ENCODE results near the gene METTL24. TPM values are rescaled to one million over a fixed set of nuclear protein-coding genes. Genes with fewer than 3 reads are reported as not detected.

METTL24 gene
- total RNA-seq, 1 experiment from 2014 or later, result 0.61 TPM

GRCh38 chr6:110271732-110272022, 86.5 kb downstream of the METTL24 start:
- H4K8ac ChIP-seq (replicated peaks; ENCODE audit: insufficient read length, low read depth, low read length), result no peak overlapping the region
- H3K18ac ChIP-seq (ENCODE audit: insufficient read length, low read depth, low read length), result no peak overlapping the region
- H3K23ac ChIP-seq (ENCODE audit: insufficient read length, low read depth, low read length), result no peak overlapping the region
- H2BK120ac ChIP-seq (ENCODE audit: low read depth, low read length, poor library complexity, severe bottlenecking), result no peak overlapping the region
- no peak overlapping the region for H2BK12ac ChIP-seq (ENCODE audit: insufficient read length, low read depth, low read length)
- H2BK15ac ChIP-seq (ENCODE audit: low read depth, low read length), result no peak overlapping the region
- no peak overlapping the region for H3K4ac ChIP-seq (ENCODE audit: low read depth, low read length)
- no peak overlapping the region for H2AFZ ChIP-seq (ENCODE audit: low read length)
- no peak overlapping the region for H4K5ac ChIP-seq (ENCODE audit: insufficient read length, low read depth, low read length)
- H3K9me3 ChIP-seq (ENCODE audit: control insufficient read depth, low read depth, low read length), result no peaks in the 10 kb centered on the region
- no peak overlapping the region for H4K91ac ChIP-seq (ENCODE audit: insufficient read length, low read depth, low read length)
- Mint-ChIP-seq H3K9me3 (peaks cover 0 to 3% of the 10 kb centered on the region in 2 experiments; a peak in 1 of 5 replicates), H3K27ac (no peak overlapping the region), H3K4me1 (peaks cover 34 to 45% of the 10 kb centered on the region in 2 experiments), H3K4me3 (no peak overlapping the region), H3K27me3 (ENCODE audit: low read depth) (no peaks in the 10 kb centered on the region), H3K36me3 (ENCODE audit: insufficient read depth in 1 of 3, low read depth in 3 of 3) (no peaks in the 10 kb centered on the region; a peak in 2 of 7 replicates)
- H3K4me2 ChIP-seq (ENCODE audit: insufficient read depth, insufficient read length, low read length), result no peak overlapping the region
- DNase-seq, result no peak
- no peaks in the 10 kb centered on the region for H3K23me2 ChIP-seq (ENCODE audit: insufficient read length, low read depth, low read length, poor library complexity, severe bottlenecking)
- H2BK5ac ChIP-seq (ENCODE audit: insufficient read length, low read length), result no peak overlapping the region
- TF ChIP-seq CTCF (conservative IDR thresholded peaks at IDR 0.05), result no peak
- H3K9ac ChIP-seq (ENCODE audit: extremely low read depth, insufficient read length, low read length), result no peak overlapping the region
- H3K27ac ChIP-seq (ENCODE audit: insufficient read length, low read depth, low read length), result no peak overlapping the region
- no peak overlapping the region for H2AK5ac ChIP-seq (ENCODE audit: insufficient read length, low read length)
- no peak overlapping the region for H3K56ac ChIP-seq (ENCODE audit: insufficient read length, low read depth, low read length)
- H3T11ph ChIP-seq (ENCODE audit: low read length), result no peak overlapping the region
- no CpG with 5 or more reads among the region's 1 CpG for WGBS (ENCODE audit: extremely low coverage, insufficient read length, low lambda C conversion rate)
- no peaks in the 10 kb centered on the region for H3K79me1 ChIP-seq (ENCODE audit: insufficient read depth, low read depth, low read length, poor library complexity, severe bottlenecking)
- no peaks in the 10 kb centered on the region for H3K27me3 ChIP-seq (ENCODE audit: insufficient read depth, low read length)
- no peaks in the 10 kb centered on the region; the same call in 1 of the 2 replicates for H3K4me1 ChIP-seq (ENCODE audit: insufficient read depth, low read length)
- H3K14ac ChIP-seq (ENCODE audit: insufficient read depth, low read length), result no peak overlapping the region
- H4K20me1 ChIP-seq (ENCODE audit: control insufficient read depth, insufficient read depth, insufficient read length), result no peaks in the 10 kb centered on the region
- H3K79me2 ChIP-seq (ENCODE audit: insufficient read depth, low read length), result no peaks in the 10 kb centered on the region
- no peak overlapping the region for H2BK20ac ChIP-seq (ENCODE audit: low read depth, low read length, poor library complexity, severe bottlenecking)

Data from H9 (cell line).